ENCODE measurements around the gene EPHB2. TPM values are rescaled to one million over a fixed set of nuclear protein-coding genes. Genes with fewer than 3 reads are reported as not detected.
"Not testable (repeated sequence)": the region's sequence is repeated elsewhere in the genome, so short reads cannot be mapped to it uniquely, and the experiment has no call there.

The EPHB2 gene
- total RNA-seq, 1 donor from 2014 or later, result 3.9 TPM

- no peaks in the 10 kb centered on the region for H3K36me3 ChIP-seq
- DNase-seq (ENCODE audit: extremely low spot score in 2 of 2), result no peak
- no peak overlapping the region for H3K4me3 ChIP-seq
- intact Hi-C loops (cut with DNase I), result no loop called here
- no peak for TF ChIP-seq POLR2AphosphoS5 (IDR thresholded peaks at IDR 0.05; ENCODE audit: insufficient read depth in 1 of 2, low read depth in 1 of 2)
- no peak for TF ChIP-seq CTCF (IDR thresholded peaks at IDR 0.05)
- no peak for TF ChIP-seq POLR2A (IDR thresholded peaks at IDR 0.05)
- H3K27me3 ChIP-seq, result no peaks in the 10 kb centered on the region
- H3K4me1 ChIP-seq, result peaks cover 9% of the 10 kb centered on the region
- H3K27ac ChIP-seq, result no peak overlapping the region
- H3K9me3 ChIP-seq, result no peaks in the 10 kb centered on the region
These were observed 131.2 kb downstream of the EPHB2 start for GRCh38 chr1:22841860-22842281.

GRCh38 chr1:22843441-22844183 is 133.0 kb downstream of the EPHB2 start:
- H3K4me3 ChIP-seq; intact Hi-C loops (cut with DNase I); H3K27me3 ChIP-seq: not testable (repeated sequence)

GRCh38 chr1:22844621-22845020 is 134.0 kb downstream of the EPHB2 start:
- no peak overlapping the region for H3K4me3 ChIP-seq
- H3K27me3 ChIP-seq, result no peaks in the 10 kb centered on the region
- H3K27ac ChIP-seq, result no peak overlapping the region
- no peak for DNase-seq (ENCODE audit: extremely low spot score in 2 of 2)
- H3K36me3 ChIP-seq, result no peaks in the 10 kb centered on the region
- no peaks in the 10 kb centered on the region for H3K9me3 ChIP-seq
- no peak for TF ChIP-seq POLR2AphosphoS5 (IDR thresholded peaks at IDR 0.05; ENCODE audit: insufficient read depth in 1 of 2, low read depth in 1 of 2)
- no peak for TF ChIP-seq CTCF (IDR thresholded peaks at IDR 0.05)
- TF ChIP-seq POLR2A (IDR thresholded peaks at IDR 0.05), result no peak
- H3K4me1 ChIP-seq, result peaks cover 9% of the 10 kb centered on the region
- intact Hi-C loops (cut with DNase I), result no loop called here

More at GRCh38 chr1:22843441-22844183, 133.0 kb downstream of the EPHB2 start:
- H3K4me1 ChIP-seq; H3K9me3 ChIP-seq; DNase-seq (ENCODE audit: extremely low spot score in 2 of 2); H3K36me3 ChIP-seq; H3K27ac ChIP-seq: not testable (repeated sequence)

GRCh38 chr1:22845398-22845935 is 134.8 kb downstream of the EPHB2 start:
- Histone ChIP-seq H3K36me3 (no peaks in the 10 kb centered on the region), H3K4me3 (no peak overlapping the region), H3K4me1 (peaks cover 9% of the 10 kb centered on the region), H3K27ac (no peak overlapping the region), H3K9me3 (no peaks in the 10 kb centered on the region), H3K27me3 (no peaks in the 10 kb centered on the region)
- DNase-seq (ENCODE audit: extremely low spot score in 2 of 2), result no peak
- intact Hi-C loops (cut with DNase I), result no loop called here
- no peak for TF ChIP-seq POLR2AphosphoS5 (IDR thresholded peaks at IDR 0.05; ENCODE audit: insufficient read depth in 1 of 2, low read depth in 1 of 2)
- no peak for TF ChIP-seq CTCF (IDR thresholded peaks at IDR 0.05)
- no peak for TF ChIP-seq POLR2A (IDR thresholded peaks at IDR 0.05)

- peaks cover 14% of the 10 kb centered on the region for H3K4me1 ChIP-seq
- no peak for DNase-seq (ENCODE audit: extremely low spot score in 2 of 2)
- intact Hi-C loops (cut with DNase I), result no loop called here
- H3K27ac ChIP-seq, result no peak overlapping the region
- TF ChIP-seq POLR2A (IDR thresholded peaks at IDR 0.05), result no peak
- no peak for TF ChIP-seq POLR2AphosphoS5 (IDR thresholded peaks at IDR 0.05; ENCODE audit: insufficient read depth in 1 of 2, low read depth in 1 of 2)
- no peak for TF ChIP-seq CTCF (IDR thresholded peaks at IDR 0.05)
- no peaks in the 10 kb centered on the region for H3K36me3 ChIP-seq
- H3K27me3 ChIP-seq, result no peaks in the 10 kb centered on the region
- no peak overlapping the region for H3K4me3 ChIP-seq
- H3K9me3 ChIP-seq, result no peaks in the 10 kb centered on the region
These were observed 135.8 kb downstream of the EPHB2 start for GRCh38 chr1:22846458-22846857.

Measured in vagina (tissue), 2 donors.